HEK293 (cell line): ENCODE results near the gene PPP2R3A.

Experiments used
- CTCF ChIA-PET: fragments of 350-600 bp; formaldehyde crosslinking; extraction: SDS; loops from one replicate; lab custom pipeline; 2021; ENCODE audit warnings: antibody characterized with exemption; lab: Yijun Ruan, JAX
- POLR2A ChIA-PET: fragments of 300-600 bp; formaldehyde crosslinking; extraction: SDS; loops from one replicate; lab custom pipeline; 2020; ENCODE audit warnings: antibody characterized with exemption, inconsistent platforms; lab: Yijun Ruan, JAX
- H3K27ac ChIP-seq: fragments of 200-500 bp; sonication (Bioruptor generic); 2 replicates; pipeline ENCODE4 v1.5.1; 2014; ENCODE audit warnings: low read depth, low read length, control low read depth, inconsistent platforms; ENCODE audit errors: extremely low read depth
- H3K36me3 ChIP-seq, 2 experiments: fragments of 200-500 bp in 1 of 2; sonication (Bioruptor generic) in 1 of 2; 1 replicate in 1 of 2; 2 replicates in 1 of 2; pipeline ENCODE4 v1.5.1; 2014 to 2017; ENCODE audit warnings: inconsistent platforms in 2 of 2, low read length in 2 of 2; ENCODE audit not compliant: control insufficient read depth in 2 of 2, insufficient read depth in 1 of 2
- H3K4me1 ChIP-seq: fragments of 200-500 bp; sonication (Bioruptor generic); 2 replicates; pipeline ENCODE4 v1.5.1; 2014; ENCODE audit warnings: mild to moderate bottlenecking, low read length, inconsistent platforms; ENCODE audit not compliant: control insufficient read depth, insufficient read depth
- H3K4me3 ChIP-seq: 2 replicates; pipeline ENCODE4 v1.5.1; 2011; ENCODE audit warnings: low read depth, mild to moderate bottlenecking, control low read depth, low read length, moderate library complexity
- H3K9me3 ChIP-seq: fragments of 200-500 bp; sonication (Bioruptor generic); 2 replicates; pipeline ENCODE4 v1.5.1; 2014; ENCODE audit warnings: low read depth, low read length, inconsistent platforms; ENCODE audit not compliant: control insufficient read depth, insufficient read depth
- EGR2 ChIP-seq: fragments of 450-650 bp; formaldehyde crosslinking; IDR thresholded peaks from 2 replicates; pipeline ENCODE4 v1.5.1; 2016; ENCODE audit warnings: low read depth, missing biosample characterization, missing genetic modification characterization
- FEZF1 ChIP-seq: fragments of 450-650 bp; formaldehyde crosslinking; IDR thresholded peaks from 2 replicates; pipeline ENCODE4 v1.5.1; 2016; ENCODE audit warnings: missing biosample characterization, missing genetic modification characterization
- WT1 ChIP-seq: fragments of 450-650 bp; formaldehyde crosslinking; IDR thresholded peaks from 2 replicates; pipeline ENCODE4 v1.5.1; 2016; ENCODE audit warnings: missing biosample characterization, missing genetic modification characterization
- ZBTB17 ChIP-seq: fragments of 450-650 bp; formaldehyde crosslinking; IDR thresholded peaks from 2 replicates; pipeline ENCODE4 v1.5.1; 2016; ENCODE audit warnings: missing biosample characterization, missing genetic modification characterization
- ZBTB20 ChIP-seq: fragments of 450-650 bp; formaldehyde crosslinking; IDR thresholded peaks from 2 replicates; pipeline ENCODE4 v1.5.1; 2016; ENCODE audit warnings: missing biosample characterization, missing genetic modification characterization
- ZFHX2 ChIP-seq: fragments of 450-650 bp; formaldehyde crosslinking; conservative IDR thresholded peaks from 2 replicates; pipeline ENCODE4 v1.5.1; 2016; ENCODE audit warnings: missing biosample characterization, missing genetic modification characterization
- ZIC2 ChIP-seq: fragments of 450-650 bp; formaldehyde crosslinking; IDR thresholded peaks from 2 replicates; pipeline ENCODE4 v1.5.1; 2016; ENCODE audit warnings: missing biosample characterization, missing genetic modification characterization
- ZNF121 ChIP-seq: fragments of 450-650 bp; formaldehyde crosslinking; IDR thresholded peaks from 2 replicates; pipeline ENCODE4 v1.5.1; 2016; ENCODE audit warnings: missing biosample characterization, missing genetic modification characterization
- ZNF391 ChIP-seq: fragments of 450-650 bp; formaldehyde crosslinking; IDR thresholded peaks from 2 replicates; pipeline ENCODE4 v1.5.1; 2016; ENCODE audit warnings: low read depth, missing biosample characterization, missing genetic modification characterization, borderline replicate concordance
- ZNF394 ChIP-seq: fragments of 450-650 bp; formaldehyde crosslinking; IDR thresholded peaks from 2 replicates; pipeline ENCODE4 v1.5.1; 2016; ENCODE audit warnings: missing biosample characterization, missing genetic modification characterization, mild to moderate bottlenecking, moderate library complexity, borderline replicate concordance
- ZNF501 ChIP-seq: fragments of 450-650 bp; formaldehyde crosslinking; IDR thresholded peaks from 2 replicates; pipeline ENCODE4 v1.5.1; 2016; ENCODE audit warnings: missing biosample characterization, missing genetic modification characterization
- ZNF692 ChIP-seq: fragments of 450-650 bp; formaldehyde crosslinking; IDR thresholded peaks from 2 replicates; pipeline ENCODE4 v1.5.1; 2016; ENCODE audit warnings: missing biosample characterization, missing genetic modification characterization
- ZNF777 ChIP-seq: fragments of 450-650 bp; formaldehyde crosslinking; IDR thresholded peaks from 2 replicates; pipeline ENCODE4 v1.5.1; 2017; ENCODE audit warnings: missing biosample characterization, missing genetic modification characterization, borderline replicate concordance
- ZXDB ChIP-seq: fragments of 450-650 bp; formaldehyde crosslinking; IDR thresholded peaks from 2 replicates; pipeline ENCODE4 v1.5.1; 2016; ENCODE audit warnings: missing biosample characterization, missing genetic modification characterization
- TF ChIP-seq, protein P1 (sequence below): fragments of 450-650 bp; formaldehyde crosslinking; IDR thresholded peaks from 2 replicates; pipeline ENCODE4 v1.5.1; 2016; ENCODE audit warnings: missing biosample characterization, missing genetic modification characterization
- TF ChIP-seq, protein P2 (sequence below): fragments of 450-650 bp; formaldehyde crosslinking; IDR thresholded peaks from 2 replicates; pipeline ENCODE4 v1.5.1; 2016; ENCODE audit warnings: missing biosample characterization, missing genetic modification characterization
- TF ChIP-seq, protein P3 (sequence below): fragments of 450-650 bp; formaldehyde crosslinking; optimal IDR thresholded peaks from 2 replicates; pipeline ENCODE3; 2016; ENCODE audit warnings: missing biosample characterization, mild to moderate bottlenecking, missing genetic modification characterization

PPP2R3A gene

GRCh38 chr3:136193278-136194054 lies 227.9 kb downstream of the PPP2R3A start (continued):
- peak; percentile 98 for TF ChIP-seq ZNF692 (tag by site-specific recombination)
- TF ChIP-seq, all 188 proteins: peak for 12

GRCh38 chr3:136194409-136195257 lies 229.1 kb downstream of the PPP2R3A start:
- Histone ChIP-seq H3K4me3 (peak overlapping the region; percentile 83), H3K4me1 (no peaks in the 10 kb centered on the region; the same call in 1 of the 2 replicates), H3K36me3 (peaks cover 0 to 9% of the 10 kb centered on the region in 2 experiments; a peak in 1 of 3 replicates), H3K9me3 (no peaks in the 10 kb centered on the region), H3K27ac (peak overlapping the region; percentile 99)
- TF ChIP-seq ZFHX2 (tag by site-specific recombination) (peak; percentile 67), FEZF1 (tag by site-specific recombination) (peak; percentile 28; the same call in 1 of the 2 replicates), EGR2 (tag by site-specific recombination) (peak; percentile 46), ZNF391 (no peak)
- TF ChIP-seq, protein P1, sequence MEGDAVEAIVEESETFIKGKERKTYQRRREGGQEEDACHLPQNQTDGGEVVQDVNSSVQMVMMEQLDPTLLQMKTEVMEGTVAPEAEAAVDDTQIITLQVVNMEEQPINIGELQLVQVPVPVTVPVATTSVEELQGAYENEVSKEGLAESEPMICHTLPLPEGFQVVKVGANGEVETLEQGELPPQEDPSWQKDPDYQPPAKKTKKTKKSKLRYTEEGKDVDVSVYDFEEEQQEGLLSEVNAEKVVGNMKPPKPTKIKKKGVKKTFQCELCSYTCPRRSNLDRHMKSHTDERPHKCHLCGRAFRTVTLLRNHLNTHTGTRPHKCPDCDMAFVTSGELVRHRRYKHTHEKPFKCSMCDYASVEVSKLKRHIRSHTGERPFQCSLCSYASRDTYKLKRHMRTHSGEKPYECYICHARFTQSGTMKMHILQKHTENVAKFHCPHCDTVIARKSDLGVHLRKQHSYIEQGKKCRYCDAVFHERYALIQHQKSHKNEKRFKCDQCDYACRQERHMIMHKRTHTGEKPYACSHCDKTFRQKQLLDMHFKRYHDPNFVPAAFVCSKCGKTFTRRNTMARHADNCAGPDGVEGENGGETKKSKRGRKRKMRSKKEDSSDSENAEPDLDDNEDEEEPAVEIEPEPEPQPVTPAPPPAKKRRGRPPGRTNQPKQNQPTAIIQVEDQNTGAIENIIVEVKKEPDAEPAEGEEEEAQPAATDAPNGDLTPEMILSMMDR (tag by site-specific recombination): 0 out of 2 replicates have a peak, but pooled peaks have one; percentile 5
- ChIA-PET CTCF (interaction anchor here (0.7 kb wide), 1 partner anchor 58 kb away, joined by 3 read pairs; no protein-coding TSS in a partner anchor), POLR2A (interaction anchor here (0.6 to 1.9 kb wide), 3 partner anchors 81 to 1709 kb away, joined by 4 to 5 read pairs (median 4); partner anchors contain the start of genes ANAPC13 and CEP63)

- Histone ChIP-seq H3K27ac (peak overlapping the region; percentile 99), H3K9me3 (no peaks in the 10 kb centered on the region), H3K4me3 (peak overlapping the region; percentile 83), H3K4me1 (no peaks in the 10 kb centered on the region; the same call in 1 of the 2 replicates), H3K36me3 (peaks cover 0 to 9% of the 10 kb centered on the region in 2 experiments; a peak in 1 of 3 replicates)
- CTCF ChIA-PET: no interaction called here
- POLR2A ChIA-PET: interaction anchor here (0.6 to 2.7 kb wide), 9 partner anchors 7 to 1709 kb away, joined by 3 to 24 read pairs (median 7); partner anchors contain the start of genes ANAPC13, CEP63, NCK1 and STAG1
- TF ChIP-seq, protein P2, sequence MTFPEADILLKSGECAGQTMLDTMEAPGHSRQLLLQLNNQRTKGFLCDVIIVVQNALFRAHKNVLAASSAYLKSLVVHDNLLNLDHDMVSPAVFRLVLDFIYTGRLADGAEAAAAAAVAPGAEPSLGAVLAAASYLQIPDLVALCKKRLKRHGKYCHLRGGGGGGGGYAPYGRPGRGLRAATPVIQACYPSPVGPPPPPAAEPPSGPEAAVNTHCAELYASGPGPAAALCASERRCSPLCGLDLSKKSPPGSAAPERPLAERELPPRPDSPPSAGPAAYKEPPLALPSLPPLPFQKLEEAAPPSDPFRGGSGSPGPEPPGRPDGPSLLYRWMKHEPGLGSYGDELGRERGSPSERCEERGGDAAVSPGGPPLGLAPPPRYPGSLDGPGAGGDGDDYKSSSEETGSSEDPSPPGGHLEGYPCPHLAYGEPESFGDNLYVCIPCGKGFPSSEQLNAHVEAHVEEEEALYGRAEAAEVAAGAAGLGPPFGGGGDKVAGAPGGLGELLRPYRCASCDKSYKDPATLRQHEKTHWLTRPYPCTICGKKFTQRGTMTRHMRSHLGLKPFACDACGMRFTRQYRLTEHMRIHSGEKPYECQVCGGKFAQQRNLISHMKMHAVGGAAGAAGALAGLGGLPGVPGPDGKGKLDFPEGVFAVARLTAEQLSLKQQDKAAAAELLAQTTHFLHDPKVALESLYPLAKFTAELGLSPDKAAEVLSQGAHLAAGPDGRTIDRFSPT (tag by site-specific recombination): peak; percentile 44; the same call in 1 of the 2 replicates
- TF ChIP-seq ZBTB20 (peak; percentile 81; the same call in 1 of the 2 replicates), ZNF501 (tag by site-specific recombination) (peak; percentile 42; the same call in 1 of the 2 replicates), ZNF394 (tag by site-specific recombination) (peak; percentile 49; the same call in 1 of the 2 replicates), ZBTB17 (tag by site-specific recombination) (peak; percentile 89), ZNF391 (0 out of 2 replicates have a peak, but pooled peaks have one; percentile 20), ZNF121 (tag by site-specific recombination) (0 out of 2 replicates have a peak, but pooled peaks have one; percentile 8), WT1 (no peak; the same call in 1 of the 2 replicates), ZXDB (tag by site-specific recombination) (0 out of 2 replicates have a peak, but pooled peaks have one; percentile 16), ZNF692 (tag by site-specific recombination) (peak; percentile 9; the same call in 1 of the 2 replicates), ZNF777 (tag by site-specific recombination) (0 out of 2 replicates have a peak, but pooled peaks have one; percentile 42), ZIC2 (tag by site-specific recombination) (no peak)
- TF ChIP-seq, protein P3, sequence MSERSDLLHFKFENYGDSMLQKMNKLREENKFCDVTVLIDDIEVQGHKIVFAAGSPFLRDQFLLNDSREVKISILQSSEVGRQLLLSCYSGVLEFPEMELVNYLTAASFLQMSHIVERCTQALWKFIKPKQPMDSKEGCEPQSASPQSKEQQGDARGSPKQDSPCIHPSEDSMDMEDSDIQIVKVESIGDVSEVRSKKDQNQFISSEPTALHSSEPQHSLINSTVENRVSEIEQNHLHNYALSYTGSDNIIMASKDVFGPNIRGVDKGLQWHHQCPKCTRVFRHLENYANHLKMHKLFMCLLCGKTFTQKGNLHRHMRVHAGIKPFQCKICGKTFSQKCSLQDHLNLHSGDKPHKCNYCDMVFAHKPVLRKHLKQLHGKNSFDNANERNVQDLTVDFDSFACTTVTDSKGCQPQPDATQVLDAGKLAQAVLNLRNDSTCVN (tag by site-specific recombination): peak; percentile 95
Measured at GRCh38 chr3:136195258-136196063, 229.9 kb downstream of the PPP2R3A start.
